ENCODE results near the gene CLDN9.

DNA sequence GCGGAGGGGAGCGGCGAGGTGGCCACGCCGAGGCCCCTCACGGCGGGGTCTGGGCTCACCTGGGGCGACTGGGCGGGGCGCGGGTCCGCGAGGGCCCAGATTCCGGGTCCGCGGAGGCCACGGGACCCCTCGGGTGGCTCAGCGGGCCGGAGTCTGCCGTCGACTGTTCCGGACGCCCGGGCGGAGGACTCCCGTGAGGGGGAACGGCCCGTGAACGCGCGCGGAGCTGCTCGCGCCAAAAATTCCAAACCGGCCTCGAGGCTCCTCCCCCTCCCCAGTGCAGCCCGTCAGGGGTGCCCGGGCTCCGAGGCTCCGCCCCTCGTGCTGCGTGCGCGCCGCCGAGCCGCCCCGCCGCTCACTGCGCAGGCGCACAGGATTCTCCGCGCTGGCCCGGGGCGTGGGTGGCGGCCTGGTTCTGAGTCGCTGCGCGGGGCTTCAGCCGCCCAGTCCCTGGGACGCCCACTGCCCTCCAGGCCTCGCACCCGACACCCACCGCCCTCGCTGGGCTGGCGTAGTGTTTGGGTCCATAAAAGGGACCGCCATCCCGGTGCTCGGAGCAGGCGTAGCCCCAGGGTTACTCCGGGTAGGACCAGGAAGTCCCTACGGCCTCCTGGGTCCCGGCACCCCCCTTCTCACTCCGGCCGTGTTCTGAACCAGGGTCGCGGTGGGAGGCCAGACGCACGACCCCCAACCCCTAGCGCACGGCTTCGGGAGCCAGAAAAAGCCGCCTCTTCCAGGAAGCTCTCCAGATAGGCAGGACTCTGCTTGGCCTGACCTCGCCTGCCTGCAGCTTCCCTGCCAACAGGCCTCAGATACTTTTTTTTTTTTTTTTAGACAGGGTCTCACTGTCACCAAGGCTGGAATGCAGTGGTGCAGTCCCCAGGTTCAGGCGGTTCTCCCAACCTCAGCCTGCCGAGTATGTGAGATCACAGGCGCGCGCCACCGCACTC, 32.2 kb upstream of the CLDN9 start, which contains the start of gene PKMYT1:
- TF ChIP-seq, protein P1, sequence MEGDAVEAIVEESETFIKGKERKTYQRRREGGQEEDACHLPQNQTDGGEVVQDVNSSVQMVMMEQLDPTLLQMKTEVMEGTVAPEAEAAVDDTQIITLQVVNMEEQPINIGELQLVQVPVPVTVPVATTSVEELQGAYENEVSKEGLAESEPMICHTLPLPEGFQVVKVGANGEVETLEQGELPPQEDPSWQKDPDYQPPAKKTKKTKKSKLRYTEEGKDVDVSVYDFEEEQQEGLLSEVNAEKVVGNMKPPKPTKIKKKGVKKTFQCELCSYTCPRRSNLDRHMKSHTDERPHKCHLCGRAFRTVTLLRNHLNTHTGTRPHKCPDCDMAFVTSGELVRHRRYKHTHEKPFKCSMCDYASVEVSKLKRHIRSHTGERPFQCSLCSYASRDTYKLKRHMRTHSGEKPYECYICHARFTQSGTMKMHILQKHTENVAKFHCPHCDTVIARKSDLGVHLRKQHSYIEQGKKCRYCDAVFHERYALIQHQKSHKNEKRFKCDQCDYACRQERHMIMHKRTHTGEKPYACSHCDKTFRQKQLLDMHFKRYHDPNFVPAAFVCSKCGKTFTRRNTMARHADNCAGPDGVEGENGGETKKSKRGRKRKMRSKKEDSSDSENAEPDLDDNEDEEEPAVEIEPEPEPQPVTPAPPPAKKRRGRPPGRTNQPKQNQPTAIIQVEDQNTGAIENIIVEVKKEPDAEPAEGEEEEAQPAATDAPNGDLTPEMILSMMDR (IDR thresholded peaks at IDR 0.05 in 4 of 5, conservative IDR thresholded peaks at IDR 0.05 in 1 of 5) = no peak
- TF ChIP-seq POLR2A (IDR thresholded peaks at IDR 0.05) = peak; percentile 73 to 88

Measured in gastrocnemius medialis (tissue), 4 donors.